Measurements from ENCODE around the gene SLMAP. TPM values are rescaled to one million over a fixed set of nuclear protein-coding genes. Genes with fewer than 3 reads are reported as not detected.

SLMAP gene
- total and polyA plus RNA-seq, 5 experiments from 2014 or later: 19.6 to 70.6 (median 24.5) TPM

GRCh38 chr3:57784089-57784735 is 28.1 kb downstream of the SLMAP start:
- POLR2A ChIA-PET: no interaction called here
- no peak for ATAC-seq
- H3K36me3 Mint-ChIP-seq: peaks cover 0 to 12% (median 6%) of the 10 kb centered on the region in 3 donors

GRCh38 chr3:57785446-57785845 is 29.3 kb downstream of the SLMAP start:
- Mint-ChIP-seq H3K27me3 (no peaks in the 10 kb centered on the region), H3K9me3 (no peaks in the 10 kb centered on the region), H3K27ac (peak overlapping the region in 1 of 10 donors; percentile 71), H3K4me1 (peaks cover 17 to 41% (median 36%) of the 10 kb centered on the region in 4 donors), H3K4me3 (no peak overlapping the region), H3K36me3 (peaks cover 0 to 12% (median 6%) of the 10 kb centered on the region in 3 donors)
- POLR2A ChIA-PET: no interaction called here
- no peak for ATAC-seq
- DNase-seq: no peak

More at GRCh38 chr3:57784089-57784735, 28.1 kb downstream of the SLMAP start:
- no peak for DNase-seq
- H3K27ac Mint-ChIP-seq: peak overlapping the region in 2 of 10 donors; percentile 23 to 71
- no peaks in the 10 kb centered on the region for H3K9me3 Mint-ChIP-seq
- H3K27me3 Mint-ChIP-seq: no peaks in the 10 kb centered on the region
- H3K4me1 Mint-ChIP-seq: peaks cover 16 to 40% (median 36%) of the 10 kb centered on the region in 4 donors
- no peak overlapping the region for H3K4me3 Mint-ChIP-seq

- peaks cover 0 to 6% (median 0%) of the 10 kb centered on the region in 3 donors for H3K36me3 Mint-ChIP-seq
- no peaks in the 10 kb centered on the region for H3K9me3 Mint-ChIP-seq
- POLR2A ChIA-PET: no interaction called here
- no peak overlapping the region for H3K4me3 Mint-ChIP-seq
- DNase-seq (no peak), ATAC-seq (peak in 1 of 2 donors; percentile 53)
- no peak overlapping the region for H3K27ac Mint-ChIP-seq
- peaks cover 13 to 38% (median 25%) of the 10 kb centered on the region in 4 donors for H3K4me1 Mint-ChIP-seq
- no peaks in the 10 kb centered on the region for H3K27me3 Mint-ChIP-seq
Observed at GRCh38 chr3:57787867-57788623, 31.9 kb downstream of the SLMAP start.

- Mint-ChIP-seq H3K4me3 (no peak overlapping the region), H3K36me3 (peaks cover 0 to 2% (median 0%) of the 10 kb centered on the region in 3 donors), H3K4me1 (peaks cover 8 to 39% (median 20%) of the 10 kb centered on the region in 4 donors), H3K9me3 (no peaks in the 10 kb centered on the region), H3K27me3 (no peaks in the 10 kb centered on the region), H3K27ac (no peak overlapping the region)
- no peak for ATAC-seq
- POLR2A ChIA-PET: no interaction called here
- no peak for DNase-seq
Observed at GRCh38 chr3:57788624-57789018, 32.5 kb downstream of the SLMAP start.

GRCh38 chr3:57791245-57791644 is 35.1 kb downstream of the SLMAP start:
- Mint-ChIP-seq H3K27me3 (no peaks in the 10 kb centered on the region), H3K4me3 (no peak overlapping the region), H3K4me1 (peaks cover 7 to 34% (median 15%) of the 10 kb centered on the region in 4 donors), H3K9me3 (no peaks in the 10 kb centered on the region), H3K27ac (peak overlapping the region in 1 of 10 donors; percentile 29), H3K36me3 (peaks cover 0 to 2% (median 0%) of the 10 kb centered on the region in 3 donors)
- DNase-seq (no peak), ATAC-seq (no peak)
- POLR2A ChIA-PET: no interaction called here

- peaks cover 0 to 2% (median 0%) of the 10 kb centered on the region in 3 donors for H3K36me3 Mint-ChIP-seq
- ATAC-seq (no peak), DNase-seq (no peak)
- POLR2A ChIA-PET: interaction anchor here (0.6 kb wide), 1 partner anchor 192 kb away, joined by 4 read pairs; no protein-coding TSS in a partner anchor
- no peak overlapping the region for H3K27ac Mint-ChIP-seq
- H3K9me3 Mint-ChIP-seq: no peaks in the 10 kb centered on the region
- H3K4me3 Mint-ChIP-seq: no peak overlapping the region
- peaks cover 9 to 38% (median 19%) of the 10 kb centered on the region in 4 donors for H3K4me1 Mint-ChIP-seq
- H3K27me3 Mint-ChIP-seq: no peaks in the 10 kb centered on the region
Observed at GRCh38 chr3:57792198-57792597, 36.1 kb downstream of the SLMAP start.

GRCh38 chr3:57793737-57794187 is 37.7 kb downstream of the SLMAP start:
- Mint-ChIP-seq H3K4me1 (peaks cover 11 to 49% (median 28%) of the 10 kb centered on the region in 4 donors), H3K36me3 (peaks cover 0 to 2% (median 0%) of the 10 kb centered on the region in 3 donors), H3K27me3 (no peaks in the 10 kb centered on the region), H3K9me3 (no peaks in the 10 kb centered on the region), H3K4me3 (no peak overlapping the region), H3K27ac (peak overlapping the region in 3 of 10 donors; percentile 1 to 61 (median 57))
- POLR2A ChIA-PET: interaction anchor here (0.5 kb wide), 2 partner anchors 193 to 812 kb away, joined by 3 to 4 read pairs; no protein-coding TSS in a partner anchor
- no peak for DNase-seq
- ATAC-seq: no peak

GRCh38 chr3:57794501-57794900 is 38.4 kb downstream of the SLMAP start:
- peak overlapping the region in 1 of 10 donors; percentile 8 for H3K4me3 Mint-ChIP-seq
- peaks cover 11 to 51% (median 29%) of the 10 kb centered on the region in 4 donors for H3K4me1 Mint-ChIP-seq
- ATAC-seq (no peak), DNase-seq (no peak)
- POLR2A ChIA-PET: no interaction called here
- H3K27me3 Mint-ChIP-seq: no peaks in the 10 kb centered on the region
- peak overlapping the region in 1 of 10 donors; percentile 1 for H3K27ac Mint-ChIP-seq
- H3K36me3 Mint-ChIP-seq: peaks cover 0 to 2% (median 0%) of the 10 kb centered on the region in 3 donors
- no peaks in the 10 kb centered on the region for H3K9me3 Mint-ChIP-seq

GRCh38 chr3:57794951-57795350 is 38.8 kb downstream of the SLMAP start:
- Mint-ChIP-seq H3K4me1 (peaks cover 11 to 51% (median 29%) of the 10 kb centered on the region in 4 donors), H3K36me3 (peaks cover 0 to 2% (median 0%) of the 10 kb centered on the region in 3 donors), H3K27ac (no peak overlapping the region), H3K27me3 (no peaks in the 10 kb centered on the region), H3K9me3 (no peaks in the 10 kb centered on the region), H3K4me3 (no peak overlapping the region)
- POLR2A ChIA-PET: no interaction called here
- ATAC-seq (no peak), DNase-seq (no peak)

GRCh38 chr3:57796261-57796660 is 40.2 kb downstream of the SLMAP start:
- H3K27ac Mint-ChIP-seq: peak overlapping the region in 4 of 10 donors; percentile 10 to 84 (median 18)
- H3K36me3 Mint-ChIP-seq: peaks cover 0 to 2% (median 0%) of the 10 kb centered on the region in 3 donors
- no peaks in the 10 kb centered on the region for H3K27me3 Mint-ChIP-seq
- POLR2A ChIA-PET: no interaction called here
- no peaks in the 10 kb centered on the region for H3K9me3 Mint-ChIP-seq
- DNase-seq (no peak), ATAC-seq (no peak)
- no peak overlapping the region for H3K4me3 Mint-ChIP-seq
- H3K4me1 Mint-ChIP-seq: peaks cover 17 to 52% (median 35%) of the 10 kb centered on the region in 4 donors

GRCh38 chr3:57797701-57798487 is 41.8 kb downstream of the SLMAP start:
- peak overlapping the region in 8 of 10 donors; percentile 0 to 84 (median 46) for H3K27ac Mint-ChIP-seq
- ATAC-seq: no peak
- H3K4me1 Mint-ChIP-seq: peaks cover 17 to 57% (median 43%) of the 10 kb centered on the region in 4 donors
- H3K9me3 Mint-ChIP-seq: no peaks in the 10 kb centered on the region
- no peak overlapping the region for H3K4me3 Mint-ChIP-seq
- H3K36me3 Mint-ChIP-seq: peaks cover 0 to 2% (median 0%) of the 10 kb centered on the region in 3 donors
- H3K27me3 Mint-ChIP-seq: no peaks in the 10 kb centered on the region
- DNase-seq: no peak
- POLR2A ChIA-PET: no interaction called here

GRCh38 chr3:57803647-57804081 is 47.6 kb downstream of the SLMAP start:
- H3K4me3 Mint-ChIP-seq: peak overlapping the region; percentile 42 to 88 (median 74)
- H3K27ac Mint-ChIP-seq: peak overlapping the region; percentile 63 to 96 (median 86)
- no peaks in the 10 kb centered on the region for H3K27me3 Mint-ChIP-seq
- peaks cover 36 to 76% (median 70%) of the 10 kb centered on the region in 4 donors for H3K4me1 Mint-ChIP-seq
- DNase-seq (peak in 2 of 10 donors; percentile 16 to 17), ATAC-seq (peak; percentile 80 to 81)
- POLR2A ChIA-PET: no interaction called here
- H3K9me3 Mint-ChIP-seq: no peaks in the 10 kb centered on the region
- peaks cover 0 to 4% (median 2%) of the 10 kb centered on the region in 3 donors for H3K36me3 Mint-ChIP-seq
